ELR (cell line): ENCODE measurements around the gene MIER1.
"Not testable (repeated sequence)": the region's sequence is repeated elsewhere in the genome, so short reads cannot be mapped to it uniquely, and the experiment has no call there.

ENCODE experiments used
- DNase-seq: peaks from one replicate; pipeline ENCODE4 v3.0.0-alpha.2; 2015; ENCODE audit warnings: low read depth

The MIER1 gene

DNA sequence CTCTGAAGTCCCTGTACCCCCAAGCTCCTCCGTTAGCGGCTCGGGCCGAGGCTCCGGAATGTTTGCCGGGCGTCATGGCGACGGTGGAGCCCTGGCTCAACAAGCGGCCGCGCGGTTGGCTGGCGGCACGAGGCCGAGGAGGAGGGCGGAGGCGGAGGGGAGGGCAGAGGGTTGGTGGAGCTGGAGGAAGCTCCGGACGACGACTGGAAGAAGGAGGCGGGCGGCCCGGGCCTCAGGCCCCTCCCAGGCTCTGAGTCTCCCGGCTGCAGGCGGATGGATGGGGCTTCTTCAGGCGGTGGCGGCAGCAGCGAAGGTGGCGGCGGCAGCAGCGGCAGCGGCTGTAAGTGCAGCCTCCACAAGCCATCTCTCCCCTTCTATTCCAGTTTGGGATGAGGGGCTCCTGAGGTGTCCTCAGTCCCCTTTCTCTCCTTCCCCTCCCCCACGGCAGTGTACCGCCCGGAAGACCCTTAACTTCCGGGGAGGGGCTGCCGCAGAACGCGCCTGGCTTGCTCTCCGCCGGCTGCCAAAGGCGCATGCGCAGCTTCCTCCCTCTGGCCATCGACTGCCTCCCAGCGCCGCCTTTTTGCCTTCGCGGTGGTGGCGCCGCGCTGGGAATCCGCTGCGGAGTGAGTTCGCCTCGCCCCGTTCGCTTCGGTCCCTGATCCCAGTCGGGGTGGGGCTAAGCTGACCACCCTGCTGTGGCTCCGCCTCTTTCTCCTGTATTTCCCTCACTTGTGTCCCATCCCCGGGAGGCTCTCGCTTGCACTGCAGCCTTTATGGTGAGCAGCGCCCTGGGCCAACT lies at the start of gene MIER1, which contains the start of gene DNAI4:
MIER1 (plus strand) TSS at position 235 of the 802 bp plus-strand sequence; CDS start at position 274, 39 bp downstream.
DNAI4 (minus strand) TSS at position 101 of the 802 bp plus-strand sequence; CDS start at position 76, 25 bp downstream.
- DNase-seq = peak; percentile 98

DNA sequence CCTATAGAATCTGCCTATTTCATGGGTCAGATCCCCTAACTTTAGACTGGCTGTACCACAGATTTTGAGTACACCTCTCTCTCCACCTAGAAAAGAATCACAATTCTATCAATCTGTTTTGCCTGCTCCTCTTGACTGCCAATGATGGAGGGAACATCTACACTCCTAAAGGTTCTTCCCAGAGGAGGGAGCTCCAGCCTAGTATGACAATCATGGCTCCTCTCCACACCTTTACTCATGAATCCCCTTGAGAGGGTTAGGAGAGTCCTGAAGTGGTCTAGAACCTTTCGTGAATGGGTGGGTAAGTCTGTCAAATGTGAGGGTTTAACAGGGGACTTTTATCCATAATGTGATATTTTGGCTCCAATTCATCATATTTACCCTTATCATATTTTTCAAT lies 48.1 kb upstream of the MIER1 start:
- DNase-seq = peak; percentile 4

DNA sequence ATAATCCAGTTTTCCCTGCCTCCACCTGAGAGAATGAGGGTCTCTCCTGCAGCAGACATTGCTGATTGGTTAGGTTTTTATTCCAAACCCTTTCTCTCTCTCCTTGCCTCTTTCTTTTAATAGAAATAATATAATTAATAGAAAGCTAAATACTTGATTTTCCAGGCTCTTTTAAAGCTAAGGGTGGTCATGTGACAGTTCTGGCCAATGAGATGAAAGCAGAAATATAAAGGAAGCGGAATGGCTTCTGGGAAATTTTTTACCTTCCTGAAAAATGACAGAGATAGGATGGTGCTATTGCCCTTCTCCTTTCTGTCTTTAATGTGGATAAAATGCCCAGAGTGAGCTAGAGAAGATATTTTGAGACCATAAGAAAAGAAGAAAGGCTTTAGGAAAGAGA lies 35.8 kb upstream of the MIER1 start:
- no peak for DNase-seq

DNA sequence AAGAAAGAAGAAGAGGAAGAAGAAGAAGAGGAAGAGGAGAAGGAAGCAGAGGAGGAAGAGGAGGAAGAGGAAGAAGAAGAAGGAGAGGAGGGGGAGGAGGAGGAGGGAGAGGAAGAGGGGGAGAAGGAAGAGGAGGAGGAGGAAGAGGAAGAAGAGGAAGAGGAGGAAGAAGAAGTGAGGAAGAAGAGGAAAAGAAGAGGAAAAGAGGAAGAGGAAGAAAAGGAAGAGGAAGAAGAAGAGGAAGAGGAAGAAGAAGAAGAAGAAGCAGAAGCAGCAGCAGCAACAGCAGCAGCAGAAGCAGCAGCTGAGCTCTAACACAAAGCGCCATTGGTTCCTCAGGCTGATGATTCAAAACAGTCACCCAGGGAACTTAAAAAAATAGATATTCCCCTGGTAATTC lies 34.2 kb upstream of the MIER1 start:
- DNase-seq = no peak

DNA sequence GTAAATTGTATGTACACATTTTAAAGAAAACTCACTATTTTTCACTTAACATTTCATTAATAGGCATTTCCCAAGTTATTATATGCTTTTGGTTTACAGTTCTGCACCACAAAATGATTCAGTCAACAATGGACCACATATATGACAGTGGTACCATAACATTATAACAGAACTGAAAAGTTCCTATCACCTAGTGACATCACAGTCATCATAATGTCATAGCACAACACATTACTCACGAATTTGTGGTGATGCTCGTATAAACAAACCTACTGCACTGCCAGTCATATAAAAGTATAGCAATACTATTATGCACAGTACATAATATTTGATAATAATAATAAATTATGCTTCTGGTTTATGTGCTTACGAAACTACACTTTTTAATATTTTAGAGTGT lies 31.1 kb upstream of the MIER1 start:
- DNase-seq = peak; percentile 57

DNA sequence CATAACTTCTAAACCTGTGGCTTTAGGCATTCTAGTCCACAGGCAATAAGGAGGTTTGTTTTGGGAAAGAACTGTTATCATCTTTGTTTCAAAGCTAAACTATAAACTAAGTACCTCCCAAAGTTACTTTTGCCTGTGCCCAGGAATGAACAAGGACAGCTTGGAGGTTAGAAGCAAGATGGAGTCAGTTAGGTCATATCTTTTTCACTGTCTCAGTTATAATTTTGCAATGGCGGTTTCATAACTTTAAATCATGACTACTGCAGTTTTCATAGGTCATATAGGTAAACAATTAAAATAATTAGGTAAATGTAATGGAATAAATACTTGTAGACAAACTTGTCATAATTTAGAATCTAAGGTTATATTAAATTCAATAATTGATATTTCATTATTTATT lies 9.6 kb upstream of the MIER1 start:
- not testable (repeated sequence) for DNase-seq

DNA sequence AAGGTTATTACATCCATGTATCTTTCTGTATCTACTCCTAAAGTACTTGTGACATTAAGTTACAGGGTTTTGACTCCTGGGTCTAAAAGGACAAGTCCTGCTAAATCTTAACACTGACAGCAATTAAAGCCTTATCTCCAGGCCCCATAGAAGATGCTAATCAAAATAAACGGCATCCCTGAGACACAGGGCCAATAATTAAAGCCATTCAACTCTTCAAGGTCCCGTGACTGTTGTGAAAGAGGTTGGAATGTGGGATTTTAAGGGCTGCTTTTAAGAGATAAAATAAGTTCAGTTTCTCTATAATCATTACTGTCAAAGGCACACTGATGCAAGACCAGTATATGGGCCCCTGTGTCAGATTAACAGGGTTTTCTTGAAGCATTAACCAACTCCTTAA lies 8.5 kb upstream of the MIER1 start:
- no peak for DNase-seq

DNA sequence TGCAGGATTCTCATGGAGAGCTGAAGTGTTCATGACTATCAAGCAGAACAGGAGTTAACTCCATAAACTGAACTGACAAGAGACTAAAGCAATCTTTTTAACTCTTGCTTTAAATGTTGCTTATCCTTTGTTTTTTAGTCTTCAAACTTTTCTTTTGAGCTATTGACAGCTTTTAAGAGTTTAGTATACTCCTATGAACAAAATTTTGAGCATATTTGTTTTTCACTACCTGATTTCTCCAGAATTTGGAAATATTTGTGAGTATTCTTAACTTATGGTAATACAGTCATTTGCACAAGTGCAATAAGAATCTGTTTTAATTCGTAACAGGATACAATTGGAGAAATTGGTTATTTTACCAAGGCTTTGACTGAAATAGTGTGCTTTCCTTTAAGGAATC lies 7.3 kb upstream of the MIER1 start:
- DNase-seq = no peak

DNA sequence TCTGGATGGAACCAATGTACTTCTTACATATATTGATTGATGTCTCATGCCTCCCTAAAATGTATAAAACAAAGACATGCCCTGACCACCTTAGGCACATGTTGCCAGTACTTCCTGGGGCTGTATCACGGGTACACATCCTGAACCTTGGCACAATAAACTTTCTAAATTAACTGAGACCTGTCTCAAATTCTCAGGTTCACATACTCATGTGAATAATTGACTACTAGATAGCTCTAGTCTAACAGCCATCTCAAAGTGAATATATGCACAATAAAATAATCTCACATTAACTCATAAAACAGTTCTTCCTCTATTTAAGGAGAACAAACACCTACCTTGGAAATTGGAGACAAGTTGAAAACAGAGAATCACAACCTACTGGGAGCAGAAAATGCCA lies 5.7 kb upstream of the MIER1 start:
- DNase-seq = no peak

DNA sequence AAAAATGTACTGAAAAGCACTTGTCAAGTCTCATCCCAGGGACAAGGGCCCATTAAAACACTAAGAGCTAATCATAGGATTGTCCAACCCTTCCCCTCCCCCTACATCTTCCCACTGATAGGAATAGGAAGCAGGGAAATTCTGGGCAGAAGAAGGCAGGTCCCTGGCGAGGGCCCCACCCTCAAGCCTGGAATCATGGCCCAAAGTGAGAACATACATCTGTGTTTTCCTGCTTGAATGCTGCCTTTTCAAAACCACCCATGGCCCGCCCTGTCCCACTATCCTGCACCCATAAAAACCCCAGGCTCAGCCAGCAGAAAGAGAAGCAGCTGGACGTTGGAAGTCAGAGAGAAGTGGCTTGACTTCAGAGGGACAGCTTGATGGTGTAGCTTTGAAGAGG lies 5.0 kb upstream of the MIER1 start:
- no peak for DNase-seq

DNA sequence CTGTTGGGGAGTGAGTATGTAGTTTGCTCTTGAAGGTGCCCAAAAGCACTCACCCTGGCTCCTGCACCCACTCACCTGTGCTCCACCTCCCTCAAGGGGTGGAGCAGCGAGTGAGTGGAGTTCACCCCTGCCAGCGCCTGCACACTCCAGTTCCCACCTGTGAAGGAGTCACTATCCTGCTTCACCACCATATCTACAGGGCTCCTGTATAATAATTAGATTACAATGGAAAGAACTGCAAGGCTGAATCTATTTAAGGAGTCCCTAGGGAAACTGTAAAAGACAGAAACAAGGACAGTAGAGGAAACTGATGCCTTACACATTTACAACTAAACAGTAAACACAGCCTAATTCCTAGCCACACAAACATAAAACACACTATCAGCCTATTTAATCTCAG lies 4.2 kb upstream of the MIER1 start:
- no peak for DNase-seq

DNA sequence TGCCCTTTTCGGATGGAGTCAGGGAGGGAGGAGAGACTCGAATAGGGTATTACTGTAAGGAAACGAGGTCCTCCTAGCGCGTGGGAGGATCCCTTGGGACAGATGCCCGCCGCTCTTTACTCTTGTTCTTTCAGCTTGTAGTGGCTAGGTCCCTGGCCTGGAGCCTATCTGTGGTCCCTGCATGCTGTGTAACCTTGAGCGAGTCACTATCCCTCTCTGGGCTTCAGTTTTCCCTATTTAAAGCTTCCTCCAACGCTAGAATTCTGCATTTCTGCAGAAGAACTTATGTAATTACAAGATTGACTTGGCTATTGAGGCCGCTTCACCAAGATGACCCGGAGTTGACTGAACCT lies 744 bp downstream of the MIER1 start:
- DNase-seq = no peak

DNA sequence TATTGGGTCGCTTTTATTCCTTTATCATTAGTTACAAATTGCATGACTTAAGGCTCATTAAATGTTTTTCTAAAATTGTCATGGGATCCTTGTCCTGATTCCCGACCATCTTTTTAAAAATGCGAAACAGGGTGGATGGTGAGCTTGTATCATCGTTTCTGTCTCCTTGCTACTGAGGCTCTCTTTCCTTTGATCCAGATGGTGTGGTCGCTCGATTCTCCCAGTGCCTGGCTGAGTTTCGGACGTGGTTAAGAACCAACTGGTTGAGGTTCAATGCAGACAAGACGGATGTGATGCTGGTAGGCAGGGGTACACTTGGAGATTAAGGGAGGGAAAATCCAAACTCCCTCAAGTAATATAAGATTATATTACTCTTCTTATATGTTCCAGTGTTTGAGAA lies 1.2 kb downstream of the MIER1 start:
- peak; percentile 34 for DNase-seq

DNA sequence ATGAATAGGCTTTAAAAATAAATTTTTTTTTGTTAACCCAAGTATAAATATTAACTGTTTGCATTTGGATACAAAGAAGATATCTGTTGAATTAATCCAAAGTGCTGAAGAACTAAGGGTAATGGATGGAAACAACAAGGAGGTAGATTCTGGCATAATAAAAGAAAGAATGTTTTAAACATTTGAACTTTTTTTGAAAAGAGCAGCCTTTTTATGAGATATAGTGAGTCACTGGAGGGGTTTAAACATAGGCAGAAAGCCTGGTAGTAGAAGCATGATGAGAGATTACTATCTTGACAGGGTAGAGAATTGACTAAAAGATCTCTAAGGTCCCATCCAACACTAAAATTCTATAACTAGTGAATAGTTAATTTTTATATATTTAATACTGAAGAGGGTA lies 2.7 kb downstream of the MIER1 start:
- peak; percentile 47 for DNase-seq

DNA sequence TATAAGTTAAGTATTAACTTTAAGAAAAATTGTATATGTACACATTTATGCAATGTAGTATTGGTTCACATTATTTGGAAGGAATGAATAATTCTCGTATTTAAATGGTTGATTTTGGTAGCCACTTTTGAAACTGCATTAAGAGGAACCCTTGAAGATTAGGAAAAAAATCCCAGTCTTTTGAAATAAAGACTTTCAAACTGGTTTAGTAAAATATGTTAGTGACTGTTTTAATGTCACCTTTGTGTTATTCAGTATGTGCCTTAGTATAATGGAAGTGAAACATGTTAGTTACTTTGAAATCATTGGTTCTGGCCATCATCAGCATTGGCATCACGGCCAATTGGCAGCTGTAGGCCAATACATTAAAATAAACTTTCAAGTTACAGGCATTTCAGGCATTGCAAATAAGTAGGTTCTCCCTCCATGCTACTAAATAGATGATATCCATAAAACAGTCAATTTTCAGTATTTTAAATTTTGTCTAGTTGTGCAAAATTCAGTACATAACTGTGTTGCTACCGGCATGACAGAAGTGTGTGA lies 4.4 kb downstream of the MIER1 start:
- DNase-seq = no peak

DNA sequence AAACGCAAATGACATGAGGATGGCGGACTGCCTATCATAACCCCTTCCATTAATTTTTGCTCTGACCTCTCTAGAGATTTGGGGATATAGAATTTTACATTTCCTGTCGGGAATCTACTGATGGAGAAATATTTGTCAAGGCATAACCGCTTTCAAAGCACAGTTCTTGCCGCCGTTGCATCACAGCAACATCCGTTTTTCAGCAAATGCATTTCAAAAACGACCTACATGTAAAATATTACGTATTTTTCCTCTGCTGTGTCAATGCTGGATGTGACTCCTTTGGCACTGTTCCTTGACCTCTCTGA lies 4.9 kb downstream of the MIER1 start:
- DNase-seq = no peak

DNA sequence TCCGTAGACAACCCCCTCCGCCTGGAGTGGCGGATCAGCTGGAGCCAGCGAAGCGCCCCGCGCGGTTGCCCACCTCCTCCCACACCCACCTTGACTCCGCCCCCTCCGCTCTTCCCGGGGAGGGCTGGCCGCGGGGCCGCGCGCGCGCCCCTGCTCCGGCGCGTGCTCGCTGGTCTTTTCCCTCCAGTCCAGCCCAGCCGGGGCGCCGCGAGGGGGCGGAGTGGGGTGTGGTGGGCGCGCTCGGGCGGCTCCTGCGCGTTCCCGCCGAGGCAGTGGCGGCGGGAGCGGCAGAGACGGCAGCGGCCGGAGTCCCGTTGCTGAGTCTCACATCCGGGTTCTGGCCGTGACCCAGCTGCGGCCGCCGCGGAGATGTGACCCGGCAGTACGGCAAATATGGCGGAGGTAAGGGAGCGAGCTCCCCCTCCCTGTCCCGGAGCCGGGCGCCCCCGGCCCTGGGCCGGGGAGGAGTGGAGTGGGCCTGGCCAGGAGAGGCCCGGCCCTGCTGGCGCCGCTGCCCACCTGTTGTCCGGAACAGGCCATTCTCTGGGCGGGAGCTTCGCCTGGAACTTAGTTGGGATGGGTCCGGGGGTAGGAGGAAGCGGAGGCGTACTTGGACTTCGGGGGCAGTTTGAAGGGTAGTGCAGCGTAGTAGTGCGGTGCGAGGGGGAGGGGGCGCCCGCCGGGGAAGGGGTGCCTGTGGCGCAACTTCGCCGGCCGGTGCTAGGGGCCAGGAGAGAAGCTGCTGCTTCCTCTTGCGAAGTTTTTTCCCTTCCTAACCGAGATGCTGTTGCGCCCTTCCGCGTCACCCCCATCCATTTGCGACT lies 5.4 kb downstream of the MIER1 start:
- peak; percentile 95 for DNase-seq

DNA sequence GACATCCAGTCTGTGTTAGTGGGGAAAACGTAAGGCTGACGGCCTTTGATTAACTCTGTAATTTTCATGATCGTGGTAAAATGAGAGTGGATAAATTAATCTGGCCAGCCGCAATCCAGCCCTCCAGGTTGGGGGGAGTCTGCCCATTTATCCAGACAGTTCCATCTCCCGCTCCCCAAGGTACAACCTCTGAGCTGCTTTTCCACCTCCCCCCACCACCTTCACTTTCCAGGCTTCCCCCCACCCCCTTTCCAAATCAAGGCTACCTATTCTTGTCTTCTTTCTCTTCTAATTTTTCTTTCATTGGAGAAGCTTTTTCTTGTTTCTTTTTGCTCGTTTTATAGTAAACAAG lies 6.0 kb downstream of the MIER1 start:
- no peak for DNase-seq

DNA sequence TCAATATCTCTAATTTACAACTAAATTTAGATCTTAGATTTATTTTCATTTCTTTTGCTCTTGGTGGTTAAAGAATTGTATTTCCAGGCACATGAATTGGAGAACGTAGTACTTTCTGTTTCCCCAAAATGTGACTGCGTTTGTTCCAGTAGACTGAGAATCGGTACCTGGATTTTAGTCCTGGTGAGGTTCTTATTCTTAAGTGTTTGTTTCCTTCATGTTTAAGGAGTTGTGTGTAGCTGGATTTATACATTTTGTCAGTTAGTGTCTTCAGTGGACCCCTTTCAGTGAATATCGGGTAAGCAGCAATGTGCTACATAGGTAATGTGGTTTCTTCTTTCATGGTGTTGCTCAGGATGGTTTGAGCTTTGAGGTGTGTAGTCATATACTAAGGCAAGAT lies 6.8 kb downstream of the MIER1 start:
- no peak for DNase-seq

DNA sequence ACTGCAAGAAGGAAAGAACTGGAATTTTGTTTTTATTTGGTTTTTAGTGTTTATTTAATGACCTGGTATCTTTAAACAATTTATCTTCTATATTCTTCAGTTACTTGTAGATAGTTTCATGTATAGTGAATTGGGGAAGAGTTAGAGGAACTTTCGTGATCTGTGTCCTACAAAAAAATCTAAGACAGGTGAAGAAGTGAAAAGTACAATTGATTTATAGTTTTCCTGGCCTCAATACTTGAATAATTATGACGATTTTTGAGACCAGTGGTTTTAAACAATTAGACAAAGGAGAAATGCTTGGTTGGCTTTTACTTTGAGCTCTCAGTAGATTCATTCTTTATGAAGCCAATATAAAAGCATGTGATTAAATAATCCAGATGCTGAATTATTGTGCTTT lies 7.5 kb downstream of the MIER1 start:
- no peak for DNase-seq

DNA sequence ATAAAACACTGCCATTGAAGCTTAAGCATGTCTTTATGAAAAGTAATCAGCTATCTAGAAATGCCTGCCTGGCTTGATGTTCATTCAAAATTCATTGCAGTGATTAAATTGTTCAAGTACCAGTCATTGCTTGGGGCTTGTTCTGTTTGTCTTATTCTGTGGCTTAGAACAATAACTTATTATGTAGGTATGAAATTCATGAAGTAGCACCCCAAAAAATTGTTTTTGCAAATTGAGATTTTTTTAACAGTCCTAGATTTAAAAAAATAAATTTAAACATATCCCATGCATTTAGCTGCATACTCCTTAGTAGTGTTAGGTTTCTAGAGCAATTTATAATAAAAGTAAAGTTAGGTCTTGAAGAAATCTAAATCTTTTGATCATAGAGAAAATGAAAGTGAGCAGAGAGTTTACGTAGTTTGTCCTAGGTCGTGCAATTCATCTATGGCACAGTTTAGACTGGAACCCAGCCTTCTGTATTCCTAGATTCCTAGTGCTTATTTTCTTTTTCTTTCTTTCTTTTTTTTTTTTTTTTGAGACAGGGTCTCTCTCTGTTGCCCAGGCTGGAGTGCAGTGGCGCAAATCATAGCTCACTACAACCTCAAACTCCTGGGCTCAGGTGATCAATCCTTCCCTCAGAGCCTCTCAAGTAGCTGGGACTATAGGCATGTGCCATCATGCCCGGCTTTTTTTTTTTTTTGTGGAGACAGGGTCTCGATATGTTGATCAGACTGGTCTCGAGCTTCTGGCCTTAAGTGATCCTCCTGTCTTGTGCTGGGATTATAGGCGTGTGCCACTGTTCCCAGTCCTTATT lies 9.3 kb downstream of the MIER1 start:
- DNase-seq = peak; percentile 43

DNA sequence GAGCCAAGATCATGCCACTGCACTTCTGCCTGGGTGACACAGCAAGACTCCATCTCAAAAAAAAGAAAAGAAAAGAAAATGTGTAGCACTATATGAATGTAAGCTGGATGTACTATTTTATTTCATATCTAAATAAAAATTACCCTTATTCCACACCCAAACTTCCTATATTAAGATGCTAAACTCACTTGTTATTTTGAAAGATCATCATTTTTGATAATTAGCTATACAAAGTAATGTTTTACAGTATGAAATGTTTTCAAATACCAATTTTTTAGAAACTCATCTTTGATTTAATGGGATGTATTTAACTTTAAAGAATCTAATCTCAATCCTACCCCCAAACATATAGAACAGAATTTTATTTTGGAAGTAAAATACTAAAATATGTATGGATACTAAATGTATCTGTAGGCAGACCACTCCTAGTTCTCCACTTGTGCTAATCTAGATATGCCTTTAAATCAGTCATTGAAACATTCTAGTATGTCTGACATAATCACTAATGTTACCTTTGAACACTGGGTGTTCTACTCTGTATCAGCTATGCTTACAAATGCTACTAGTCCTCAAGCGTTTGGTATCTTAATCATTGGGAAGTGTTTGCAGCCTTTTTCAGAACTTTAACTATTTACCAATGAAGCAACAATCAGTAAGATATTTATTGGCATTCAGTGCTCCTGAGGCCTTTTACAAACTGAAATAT lies 12.9 kb downstream of the MIER1 start:
- DNase-seq = no peak
